Glutamatergic neuron (in vitro differentiated cells): ENCODE measurements around the gene DNMT3A. TPM values are rescaled to one million over a fixed set of nuclear protein-coding genes. Genes with fewer than 3 reads are reported as not detected.
A peak's percentile ranks its signal among the peaks of the same experiment; 100 is the strongest.

Experiments used
- DNase-seq: peaks from one replicate; pipeline ENCODE4 v3.0.0; 2022
- H3K27ac Mint-ChIP-seq: one replicate; pipeline ENCODE4 v1.8.0; 2020; ENCODE audit warnings: mild to moderate bottlenecking, mixed read lengths, inconsistent platforms; ENCODE audit not compliant: unreplicated experiment
- H3K27me3 Mint-ChIP-seq: one replicate; pipeline ENCODE4 v1.8.0; 2020; ENCODE audit warnings: mild to moderate bottlenecking, moderate library complexity, mixed read lengths, inconsistent platforms; ENCODE audit not compliant: unreplicated experiment
- H3K36me3 Mint-ChIP-seq: one replicate; pipeline ENCODE4 v1.8.0; 2020; ENCODE audit warnings: mild to moderate bottlenecking, mixed read lengths, inconsistent platforms; ENCODE audit not compliant: unreplicated experiment
- H3K4me1 Mint-ChIP-seq: one replicate; pipeline ENCODE4 v1.8.0; 2020; ENCODE audit warnings: mild to moderate bottlenecking, low read depth, mixed read lengths, inconsistent platforms; ENCODE audit not compliant: unreplicated experiment
- H3K4me3 Mint-ChIP-seq: one replicate; pipeline ENCODE4 v1.8.0; 2020; ENCODE audit warnings: mild to moderate bottlenecking, mixed read lengths, inconsistent platforms; ENCODE audit not compliant: unreplicated experiment
- H3K9me3 Mint-ChIP-seq: one replicate; pipeline ENCODE4 v1.8.0; 2020; ENCODE audit warnings: mild to moderate bottlenecking, moderate library complexity, mixed read lengths, inconsistent platforms; ENCODE audit not compliant: unreplicated experiment
- CTCF ChIP-seq: fragments of 200-600 bp; sonication (generic); IDR thresholded peaks from one replicate; pipeline ENCODE4 v1.5.0; 2021; ENCODE audit not compliant: partially characterized antibody, unreplicated experiment
- total RNA-seq: library from RNA; stranded (reverse); fragmentation: NEBNext Ultra II Directional; extraction: Animal tissue kit (Norgen Biotek cat#: 25700); gene quantifications from one replicate; pipeline ENCODE4 v1.2.1, GENCODE V29; 2021; ENCODE audit not compliant: unreplicated experiment

Gene DNMT3A
- total RNA-seq, 1 donor from 2014 or later = 175 TPM

GRCh38 chr2:25234738-25235137 lies 107.0 kb downstream of the DNMT3A start:
- H3K36me3 Mint-ChIP-seq = peaks cover 11% of the 10 kb centered on the region
- peaks cover 5% of the 10 kb centered on the region for H3K27me3 Mint-ChIP-seq
- H3K4me3 Mint-ChIP-seq = no peak overlapping the region
- no peak overlapping the region for H3K27ac Mint-ChIP-seq
- H3K4me1 Mint-ChIP-seq = peaks cover 21% of the 10 kb centered on the region
- DNase-seq = no peak
- no peak for TF ChIP-seq CTCF
- peaks cover 3% of the 10 kb centered on the region for H3K9me3 Mint-ChIP-seq

GRCh38 chr2:25233916-25234605 lies 107.7 kb downstream of the DNMT3A start:
- TF ChIP-seq CTCF = no peak
- no peak for DNase-seq
- Mint-ChIP-seq H3K4me1 (peaks cover 28% of the 10 kb centered on the region), H3K27me3 (peaks cover 8% of the 10 kb centered on the region), H3K9me3 (peaks cover 3% of the 10 kb centered on the region), H3K36me3 (peaks cover 7% of the 10 kb centered on the region), H3K4me3 (no peak overlapping the region), H3K27ac (no peak overlapping the region)

- no peak overlapping the region for H3K27ac Mint-ChIP-seq
- TF ChIP-seq CTCF = no peak
- no peak overlapping the region for H3K4me3 Mint-ChIP-seq
- H3K4me1 Mint-ChIP-seq = peaks cover 30% of the 10 kb centered on the region
- peak; percentile 35 for DNase-seq
- H3K9me3 Mint-ChIP-seq = peaks cover 3% of the 10 kb centered on the region
- H3K36me3 Mint-ChIP-seq = peaks cover 7% of the 10 kb centered on the region
- peaks cover 8% of the 10 kb centered on the region for H3K27me3 Mint-ChIP-seq
Measured at GRCh38 chr2:25232248-25232825, 109.4 kb downstream of the DNMT3A start.

- Mint-ChIP-seq H3K36me3 (peaks cover 4% of the 10 kb centered on the region), H3K27ac (no peak overlapping the region), H3K4me1 (peaks cover 31% of the 10 kb centered on the region), H3K27me3 (peaks cover 8% of the 10 kb centered on the region), H3K9me3 (peaks cover 3% of the 10 kb centered on the region), H3K4me3 (no peak overlapping the region)
- no peak for DNase-seq
- TF ChIP-seq CTCF = no peak
Measured at GRCh38 chr2:25230948-25231311, 110.8 kb downstream of the DNMT3A start.

- peaks cover 2% of the 10 kb centered on the region for H3K9me3 Mint-ChIP-seq
Measured at GRCh38 chr2:25230198-25230947, 111.4 kb downstream of the DNMT3A start.

More at GRCh38 chr2:25230198-25230947, 111.4 kb downstream of the DNMT3A start:
- H3K27ac Mint-ChIP-seq = peak overlapping the region; percentile 66
- no peak for DNase-seq
- no peak overlapping the region for H3K4me3 Mint-ChIP-seq
- H3K4me1 Mint-ChIP-seq = peaks cover 31% of the 10 kb centered on the region
- peaks cover 8% of the 10 kb centered on the region for H3K27me3 Mint-ChIP-seq
- no peak for TF ChIP-seq CTCF
- no peaks in the 10 kb centered on the region for H3K36me3 Mint-ChIP-seq
